Measurements from ENCODE around the gene SMYD2. TPM values are rescaled to one million over a fixed set of nuclear protein-coding genes. Genes with fewer than 3 reads are reported as not detected.

SMYD2 gene
- total and polyA plus RNA-seq, 2 of the 8 experiments (the other 6 are each of a cell fraction or from before 2014, with no cell fraction given): 3.0 to 5.2 TPM

DNA sequence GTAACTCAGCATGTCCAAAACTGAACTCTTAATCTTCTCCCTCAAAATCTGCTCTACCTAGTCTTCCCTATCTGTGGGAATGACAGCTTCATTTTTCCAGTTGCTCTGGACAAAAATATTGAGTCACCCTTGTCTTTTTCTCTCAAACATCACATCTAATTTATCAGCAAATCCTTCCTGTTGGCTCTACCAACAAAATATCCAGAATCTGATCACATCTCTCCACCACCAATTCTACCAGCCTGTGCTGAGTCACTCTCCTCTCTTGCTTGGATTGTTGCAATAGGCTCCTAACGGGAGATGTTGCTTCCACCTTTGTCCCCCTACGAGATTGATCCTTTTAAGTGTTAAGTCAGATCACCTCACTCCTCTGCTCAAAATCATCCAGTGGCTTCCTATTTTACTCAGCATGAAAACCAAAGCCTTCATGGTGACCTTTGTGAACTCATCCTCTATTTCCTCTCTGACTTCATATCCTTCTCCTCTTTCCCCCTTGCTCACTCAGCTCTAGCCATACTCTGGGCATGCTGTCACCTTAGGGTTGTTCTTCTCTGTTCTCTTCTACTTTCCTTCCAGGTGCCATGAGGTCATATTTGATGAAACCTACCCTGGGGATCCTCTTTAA is 21.5 kb upstream of the SMYD2 start (continued):
- TF ChIP-seq, protein P1, sequence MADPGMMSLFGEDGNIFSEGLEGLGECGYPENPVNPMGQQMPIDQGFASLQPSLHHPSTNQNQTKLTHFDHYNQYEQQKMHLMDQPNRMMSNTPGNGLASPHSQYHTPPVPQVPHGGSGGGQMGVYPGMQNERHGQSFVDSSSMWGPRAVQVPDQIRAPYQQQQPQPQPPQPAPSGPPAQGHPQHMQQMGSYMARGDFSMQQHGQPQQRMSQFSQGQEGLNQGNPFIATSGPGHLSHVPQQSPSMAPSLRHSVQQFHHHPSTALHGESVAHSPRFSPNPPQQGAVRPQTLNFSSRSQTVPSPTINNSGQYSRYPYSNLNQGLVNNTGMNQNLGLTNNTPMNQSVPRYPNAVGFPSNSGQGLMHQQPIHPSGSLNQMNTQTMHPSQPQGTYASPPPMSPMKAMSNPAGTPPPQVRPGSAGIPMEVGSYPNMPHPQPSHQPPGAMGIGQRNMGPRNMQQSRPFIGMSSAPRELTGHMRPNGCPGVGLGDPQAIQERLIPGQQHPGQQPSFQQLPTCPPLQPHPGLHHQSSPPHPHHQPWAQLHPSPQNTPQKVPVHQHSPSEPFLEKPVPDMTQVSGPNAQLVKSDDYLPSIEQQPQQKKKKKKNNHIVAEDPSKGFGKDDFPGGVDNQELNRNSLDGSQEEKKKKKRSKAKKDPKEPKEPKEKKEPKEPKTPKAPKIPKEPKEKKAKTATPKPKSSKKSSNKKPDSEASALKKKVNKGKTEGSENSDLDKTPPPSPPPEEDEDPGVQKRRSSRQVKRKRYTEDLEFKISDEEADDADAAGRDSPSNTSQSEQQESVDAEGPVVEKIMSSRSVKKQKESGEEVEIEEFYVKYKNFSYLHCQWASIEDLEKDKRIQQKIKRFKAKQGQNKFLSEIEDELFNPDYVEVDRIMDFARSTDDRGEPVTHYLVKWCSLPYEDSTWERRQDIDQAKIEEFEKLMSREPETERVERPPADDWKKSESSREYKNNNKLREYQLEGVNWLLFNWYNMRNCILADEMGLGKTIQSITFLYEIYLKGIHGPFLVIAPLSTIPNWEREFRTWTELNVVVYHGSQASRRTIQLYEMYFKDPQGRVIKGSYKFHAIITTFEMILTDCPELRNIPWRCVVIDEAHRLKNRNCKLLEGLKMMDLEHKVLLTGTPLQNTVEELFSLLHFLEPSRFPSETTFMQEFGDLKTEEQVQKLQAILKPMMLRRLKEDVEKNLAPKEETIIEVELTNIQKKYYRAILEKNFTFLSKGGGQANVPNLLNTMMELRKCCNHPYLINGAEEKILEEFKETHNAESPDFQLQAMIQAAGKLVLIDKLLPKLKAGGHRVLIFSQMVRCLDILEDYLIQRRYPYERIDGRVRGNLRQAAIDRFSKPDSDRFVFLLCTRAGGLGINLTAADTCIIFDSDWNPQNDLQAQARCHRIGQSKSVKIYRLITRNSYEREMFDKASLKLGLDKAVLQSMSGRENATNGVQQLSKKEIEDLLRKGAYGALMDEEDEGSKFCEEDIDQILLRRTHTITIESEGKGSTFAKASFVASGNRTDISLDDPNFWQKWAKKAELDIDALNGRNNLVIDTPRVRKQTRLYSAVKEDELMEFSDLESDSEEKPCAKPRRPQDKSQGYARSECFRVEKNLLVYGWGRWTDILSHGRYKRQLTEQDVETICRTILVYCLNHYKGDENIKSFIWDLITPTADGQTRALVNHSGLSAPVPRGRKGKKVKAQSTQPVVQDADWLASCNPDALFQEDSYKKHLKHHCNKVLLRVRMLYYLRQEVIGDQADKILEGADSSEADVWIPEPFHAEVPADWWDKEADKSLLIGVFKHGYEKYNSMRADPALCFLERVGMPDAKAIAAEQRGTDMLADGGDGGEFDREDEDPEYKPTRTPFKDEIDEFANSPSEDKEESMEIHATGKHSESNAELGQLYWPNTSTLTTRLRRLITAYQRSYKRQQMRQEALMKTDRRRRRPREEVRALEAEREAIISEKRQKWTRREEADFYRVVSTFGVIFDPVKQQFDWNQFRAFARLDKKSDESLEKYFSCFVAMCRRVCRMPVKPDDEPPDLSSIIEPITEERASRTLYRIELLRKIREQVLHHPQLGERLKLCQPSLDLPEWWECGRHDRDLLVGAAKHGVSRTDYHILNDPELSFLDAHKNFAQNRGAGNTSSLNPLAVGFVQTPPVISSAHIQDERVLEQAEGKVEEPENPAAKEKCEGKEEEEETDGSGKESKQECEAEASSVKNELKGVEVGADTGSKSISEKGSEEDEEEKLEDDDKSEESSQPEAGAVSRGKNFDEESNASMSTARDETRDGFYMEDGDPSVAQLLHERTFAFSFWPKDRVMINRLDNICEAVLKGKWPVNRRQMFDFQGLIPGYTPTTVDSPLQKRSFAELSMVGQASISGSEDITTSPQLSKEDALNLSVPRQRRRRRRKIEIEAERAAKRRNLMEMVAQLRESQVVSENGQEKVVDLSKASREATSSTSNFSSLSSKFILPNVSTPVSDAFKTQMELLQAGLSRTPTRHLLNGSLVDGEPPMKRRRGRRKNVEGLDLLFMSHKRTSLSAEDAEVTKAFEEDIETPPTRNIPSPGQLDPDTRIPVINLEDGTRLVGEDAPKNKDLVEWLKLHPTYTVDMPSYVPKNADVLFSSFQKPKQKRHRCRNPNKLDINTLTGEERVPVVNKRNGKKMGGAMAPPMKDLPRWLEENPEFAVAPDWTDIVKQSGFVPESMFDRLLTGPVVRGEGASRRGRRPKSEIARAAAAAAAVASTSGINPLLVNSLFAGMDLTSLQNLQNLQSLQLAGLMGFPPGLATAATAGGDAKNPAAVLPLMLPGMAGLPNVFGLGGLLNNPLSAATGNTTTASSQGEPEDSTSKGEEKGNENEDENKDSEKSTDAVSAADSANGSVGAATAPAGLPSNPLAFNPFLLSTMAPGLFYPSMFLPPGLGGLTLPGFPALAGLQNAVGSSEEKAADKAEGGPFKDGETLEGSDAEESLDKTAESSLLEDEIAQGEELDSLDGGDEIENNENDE (IDR thresholded peaks at IDR 0.05; ENCODE audit: insufficient replicate concordance, low read length): no peak
- TF ChIP-seq SP1 (IDR thresholded peaks at IDR 0.05; ENCODE audit: low read depth, low read length): no peak
- no peak for TF ChIP-seq EZH2 (IDR thresholded peaks at IDR 0.05; ENCODE audit: low read depth, low read length, severe bottlenecking)
- no peak for TF ChIP-seq RAD21 (IDR thresholded peaks at IDR 0.05 in 1 of 2, conservative IDR thresholded peaks at IDR 0.05 in 1 of 2; ENCODE audit: low read depth in 2 of 2, low read length in 2 of 2)
- TF ChIP-seq PHF8 (conservative IDR thresholded peaks at IDR 0.05; ENCODE audit: low read depth, low read length): no peak
- no peak for TF ChIP-seq CREB1 (IDR thresholded peaks at IDR 0.05)
- no peak for TF ChIP-seq JUND (IDR thresholded peaks at IDR 0.05; ENCODE audit: low read length)
- TF ChIP-seq YY1 (IDR thresholded peaks at IDR 0.05; ENCODE audit: low read depth, low read length): no peak
- TF ChIP-seq SP4 (IDR thresholded peaks at IDR 0.05; ENCODE audit: low read length): no peak
- TF ChIP-seq HDAC2 (IDR thresholded peaks at IDR 0.05; ENCODE audit: borderline replicate concordance in 1 of 2, low read depth in 2 of 2, low read length in 2 of 2): no peak
- no peak for TF ChIP-seq CBX8 (IDR thresholded peaks at IDR 0.05; ENCODE audit: borderline replicate concordance, low read depth, low read length)

Measured in H1 (cell line).